Erythroblast (primary cell): Measurements from ENCODE around the gene RIC8B.
"Not testable (repeated sequence)": the region's sequence is repeated elsewhere in the genome, so short reads cannot be mapped to it uniquely, and the experiment has no call there.

ENCODE experiments used
- DNase-seq, 2 experiments: peaks; one replicate each; lab custom pipeline; 2025; lab: John Stamatoyannopoulos, UW
- GATA1 ChIP-seq: IDR thresholded peaks from 2 replicates; pipeline ENCODE4 v1.6.1; 2011; ENCODE audit warnings: low read depth, mild to moderate bottlenecking, control low read depth, low read length, moderate library complexity
- POLR2A ChIP-seq: IDR thresholded peaks from 2 replicates; pipeline ENCODE4 v1.6.1; 2011; ENCODE audit warnings: mild to moderate bottlenecking, low read length

The RIC8B gene

GRCh38 chr12:106774005-106774807 lies at the start of gene RIC8B:
Gene RIC8B (plus strand): TSS chr12:106774682. CDS start chr12:106774746, 64 bp downstream.
- TF ChIP-seq POLR2A = peak; percentile 90
- TF ChIP-seq GATA1 = no peak
- DNase-seq = peak; percentile 96 to 97

- TF ChIP-seq GATA1 = no peak
- TF ChIP-seq POLR2A = no peak
These were observed 49.5 kb upstream of the RIC8B start for GRCh38 chr12:106724934-106725333.

GRCh38 chr12:106726603-106727202 lies 47.8 kb upstream of the RIC8B start:
- not testable (repeated sequence) for DNase-seq

More at GRCh38 chr12:106724934-106725333, 49.5 kb upstream of the RIC8B start:
- no peak for DNase-seq

- TF ChIP-seq GATA1 = no peak
- no peak for TF ChIP-seq POLR2A
- DNase-seq = no peak
These were observed 44.9 kb upstream of the RIC8B start for GRCh38 chr12:106729611-106730010.

GRCh38 chr12:106732890-106733289 lies 41.6 kb upstream of the RIC8B start:
- no peak for TF ChIP-seq POLR2A
- no peak for TF ChIP-seq GATA1
- no peak for DNase-seq

GRCh38 chr12:106733660-106734059 lies 40.8 kb upstream of the RIC8B start:
- DNase-seq = no peak
- TF ChIP-seq POLR2A (no peak), GATA1 (no peak)

GRCh38 chr12:106736051-106736957 lies 38.2 kb upstream of the RIC8B start:
- TF ChIP-seq GATA1 = no peak
- TF ChIP-seq POLR2A = no peak
- DNase-seq = peak in 1 of 2 experiments; percentile 3

- no peak for DNase-seq
- TF ChIP-seq GATA1 (no peak), POLR2A (no peak)
These were observed 35.2 kb upstream of the RIC8B start for GRCh38 chr12:106739318-106739717.

GRCh38 chr12:106739815-106740530 lies 34.5 kb upstream of the RIC8B start:
- no peak for TF ChIP-seq POLR2A
- DNase-seq = no peak

GRCh38 chr12:106740818-106741217 lies 33.7 kb upstream of the RIC8B start:
- TF ChIP-seq POLR2A (no peak), GATA1 (no peak)
- DNase-seq = no peak

- DNase-seq = no peak
- TF ChIP-seq POLR2A (no peak), GATA1 (no peak)
These were observed 33.2 kb upstream of the RIC8B start for GRCh38 chr12:106741247-106741646.

- no peak for DNase-seq
- TF ChIP-seq GATA1 (no peak), POLR2A (no peak)
These were observed 31.1 kb upstream of the RIC8B start for GRCh38 chr12:106743270-106743988.

GRCh38 chr12:106744600-106744999 lies 29.9 kb upstream of the RIC8B start:
- no peak for DNase-seq
- TF ChIP-seq POLR2A = no peak
- no peak for TF ChIP-seq GATA1
